ENCODE data around the gene RNF11.
A peak's percentile ranks its signal among the peaks of the same experiment; 100 is the strongest.

Gene RNF11

GRCh38 chr1:51301844-51302162 lies 65.7 kb downstream of the RNF11 start:
- Mint-ChIP-seq H3K4me3 (no peak overlapping the region), H3K4me1 (peaks cover 17% of the 10 kb centered on the region), H3K27me3 (ENCODE audit: low read depth) (peaks cover 11% of the 10 kb centered on the region), H3K36me3 (ENCODE audit: low read depth) (no peaks in the 10 kb centered on the region), H3K9me3 (no peaks in the 10 kb centered on the region), H3K27ac (peak overlapping the region in 1 of 3 experiments; percentile 54)
- TF ChIP-seq, protein P1, sequence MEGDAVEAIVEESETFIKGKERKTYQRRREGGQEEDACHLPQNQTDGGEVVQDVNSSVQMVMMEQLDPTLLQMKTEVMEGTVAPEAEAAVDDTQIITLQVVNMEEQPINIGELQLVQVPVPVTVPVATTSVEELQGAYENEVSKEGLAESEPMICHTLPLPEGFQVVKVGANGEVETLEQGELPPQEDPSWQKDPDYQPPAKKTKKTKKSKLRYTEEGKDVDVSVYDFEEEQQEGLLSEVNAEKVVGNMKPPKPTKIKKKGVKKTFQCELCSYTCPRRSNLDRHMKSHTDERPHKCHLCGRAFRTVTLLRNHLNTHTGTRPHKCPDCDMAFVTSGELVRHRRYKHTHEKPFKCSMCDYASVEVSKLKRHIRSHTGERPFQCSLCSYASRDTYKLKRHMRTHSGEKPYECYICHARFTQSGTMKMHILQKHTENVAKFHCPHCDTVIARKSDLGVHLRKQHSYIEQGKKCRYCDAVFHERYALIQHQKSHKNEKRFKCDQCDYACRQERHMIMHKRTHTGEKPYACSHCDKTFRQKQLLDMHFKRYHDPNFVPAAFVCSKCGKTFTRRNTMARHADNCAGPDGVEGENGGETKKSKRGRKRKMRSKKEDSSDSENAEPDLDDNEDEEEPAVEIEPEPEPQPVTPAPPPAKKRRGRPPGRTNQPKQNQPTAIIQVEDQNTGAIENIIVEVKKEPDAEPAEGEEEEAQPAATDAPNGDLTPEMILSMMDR (IDR thresholded peaks at IDR 0.05; ENCODE audit: unreplicated experiment in 3 of 3) = no peak

- Mint-ChIP-seq H3K27ac (no peak overlapping the region), H3K9me3 (no peaks in the 10 kb centered on the region), H3K36me3 (ENCODE audit: low read depth) (no peaks in the 10 kb centered on the region), H3K4me3 (no peak overlapping the region), H3K27me3 (ENCODE audit: low read depth) (peaks cover 11% of the 10 kb centered on the region), H3K4me1 (peaks cover 17% of the 10 kb centered on the region)
- TF ChIP-seq, protein P1 (IDR thresholded peaks at IDR 0.05; ENCODE audit: unreplicated experiment in 3 of 3) = no peak
Observed at GRCh38 chr1:51302270-51302669, 66.2 kb downstream of the RNF11 start.

DNA sequence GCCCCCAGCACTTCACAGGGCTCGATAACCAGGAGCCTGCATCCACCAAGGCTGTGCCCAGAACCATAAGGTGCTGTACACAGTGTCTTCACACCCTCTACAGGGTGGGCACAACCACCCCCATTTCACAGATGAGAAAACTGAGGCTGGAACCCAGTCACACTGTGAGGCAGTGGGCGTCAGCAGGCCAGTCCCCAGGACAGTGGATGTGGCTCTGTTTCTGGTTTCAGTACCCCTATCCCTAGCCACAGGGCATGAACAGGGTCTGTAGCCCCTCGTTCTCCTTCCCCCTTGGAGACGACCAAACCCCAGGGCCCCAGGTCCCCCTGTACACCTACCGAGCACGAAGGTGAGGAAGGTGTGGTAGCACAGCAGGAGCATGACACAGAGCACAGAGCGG lies 66.7 kb downstream of the RNF11 start:
- TF ChIP-seq, protein P1 (IDR thresholded peaks at IDR 0.05; ENCODE audit: unreplicated experiment in 3 of 3) = no peak
- peaks cover 11% of the 10 kb centered on the region for H3K27me3 Mint-ChIP-seq (ENCODE audit: low read depth)

DNA sequence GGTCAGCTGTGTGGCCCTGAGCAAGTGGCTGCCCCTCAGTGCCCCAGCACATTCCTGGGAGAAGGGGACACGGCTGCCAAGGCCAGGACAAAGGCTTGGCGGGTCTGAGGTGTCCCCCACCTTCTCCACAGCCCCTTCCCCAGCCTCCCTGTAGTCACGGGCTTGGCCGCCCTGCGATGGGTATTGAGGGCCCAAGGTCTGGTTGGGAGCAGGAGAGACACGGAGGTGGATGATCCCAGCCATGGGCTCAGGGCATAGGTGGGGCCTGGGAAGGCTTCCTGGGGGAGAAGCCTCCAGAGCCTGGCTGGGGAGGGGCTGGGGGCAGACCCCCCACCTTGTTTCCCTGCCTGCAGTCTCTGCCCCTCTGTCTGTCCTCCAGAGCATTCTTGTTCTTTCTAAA lies 67.2 kb downstream of the RNF11 start:
- Mint-ChIP-seq H3K27me3 (ENCODE audit: low read depth) (peaks cover 11% of the 10 kb centered on the region), H3K4me1 (peaks cover 7% of the 10 kb centered on the region), H3K4me3 (no peak overlapping the region), H3K9me3 (no peaks in the 10 kb centered on the region), H3K36me3 (ENCODE audit: low read depth) (no peaks in the 10 kb centered on the region), H3K27ac (peak overlapping the region; percentile 9 to 77 (median 32))
- TF ChIP-seq, protein P1 (IDR thresholded peaks at IDR 0.05; ENCODE audit: unreplicated experiment in 3 of 3) = no peak

More for the DNA sequence above, 66.7 kb downstream of the RNF11 start:
- Mint-ChIP-seq H3K9me3 (no peaks in the 10 kb centered on the region), H3K27ac (no peak overlapping the region), H3K4me3 (no peak overlapping the region), H3K36me3 (ENCODE audit: low read depth) (no peaks in the 10 kb centered on the region), H3K4me1 (peaks cover 13% of the 10 kb centered on the region)

DNA sequence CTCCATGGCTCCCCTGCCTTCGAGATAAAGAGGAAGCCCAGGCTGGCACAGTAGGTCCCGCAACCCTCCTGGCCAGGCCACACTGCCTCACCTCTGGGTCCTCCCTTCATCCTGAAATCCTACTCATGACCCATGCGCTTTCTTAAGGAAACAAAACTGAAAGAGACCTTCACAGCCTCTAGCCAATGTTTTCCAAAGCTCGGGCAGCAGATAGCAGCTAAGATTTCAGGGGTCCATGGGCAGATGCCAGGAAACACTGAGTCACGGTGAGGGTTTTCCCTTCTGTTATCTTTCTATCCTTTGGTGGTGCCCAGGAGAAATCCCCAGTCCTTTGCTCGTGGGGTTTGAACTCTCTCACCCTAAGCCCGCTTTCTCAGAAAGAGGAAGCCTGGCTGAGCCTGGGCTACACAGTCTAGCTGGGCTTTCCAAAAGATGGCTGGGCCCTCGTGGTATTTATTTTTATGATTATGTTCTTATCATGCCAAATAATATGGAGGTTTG lies 67.7 kb downstream of the RNF11 start:
- Mint-ChIP-seq H3K27me3 (ENCODE audit: low read depth) (peaks cover 11% of the 10 kb centered on the region), H3K9me3 (no peaks in the 10 kb centered on the region), H3K27ac (peak overlapping the region; percentile 9 to 77 (median 32)), H3K4me1 (peaks cover 5% of the 10 kb centered on the region), H3K36me3 (ENCODE audit: low read depth) (no peaks in the 10 kb centered on the region), H3K4me3 (no peak overlapping the region)
- TF ChIP-seq, protein P1 (IDR thresholded peaks at IDR 0.05; ENCODE audit: unreplicated experiment in 3 of 3) = no peak

- H3K4me1 Mint-ChIP-seq = peaks cover 5% of the 10 kb centered on the region
- TF ChIP-seq, protein P1 (IDR thresholded peaks at IDR 0.05; ENCODE audit: unreplicated experiment in 3 of 3) = no peak
- H3K9me3 Mint-ChIP-seq = no peaks in the 10 kb centered on the region
- H3K4me3 Mint-ChIP-seq = no peak overlapping the region
- H3K27me3 Mint-ChIP-seq (ENCODE audit: low read depth) = peaks cover 11% of the 10 kb centered on the region
- H3K27ac Mint-ChIP-seq = peak overlapping the region in 2 of 3 experiments; percentile 32 to 77
- H3K36me3 Mint-ChIP-seq (ENCODE audit: low read depth) = no peaks in the 10 kb centered on the region
Observed at GRCh38 chr1:51304360-51304759, 68.3 kb downstream of the RNF11 start.
